SH-SY5Y (cell line): ENCODE measurements around the gene LRRC17.

ENCODE experiments used
- GATA2 ChIP-seq: IDR thresholded peaks from 2 replicates; pipeline ENCODE4 v1.6.1; 2011; ENCODE audit warnings: mild to moderate bottlenecking, low read depth, low read length
- GATA3 ChIP-seq: IDR thresholded peaks from 2 replicates; pipeline ENCODE4 v1.6.1; 2011; ENCODE audit warnings: low read depth, mild to moderate bottlenecking, low read length, moderate library complexity

DNA sequence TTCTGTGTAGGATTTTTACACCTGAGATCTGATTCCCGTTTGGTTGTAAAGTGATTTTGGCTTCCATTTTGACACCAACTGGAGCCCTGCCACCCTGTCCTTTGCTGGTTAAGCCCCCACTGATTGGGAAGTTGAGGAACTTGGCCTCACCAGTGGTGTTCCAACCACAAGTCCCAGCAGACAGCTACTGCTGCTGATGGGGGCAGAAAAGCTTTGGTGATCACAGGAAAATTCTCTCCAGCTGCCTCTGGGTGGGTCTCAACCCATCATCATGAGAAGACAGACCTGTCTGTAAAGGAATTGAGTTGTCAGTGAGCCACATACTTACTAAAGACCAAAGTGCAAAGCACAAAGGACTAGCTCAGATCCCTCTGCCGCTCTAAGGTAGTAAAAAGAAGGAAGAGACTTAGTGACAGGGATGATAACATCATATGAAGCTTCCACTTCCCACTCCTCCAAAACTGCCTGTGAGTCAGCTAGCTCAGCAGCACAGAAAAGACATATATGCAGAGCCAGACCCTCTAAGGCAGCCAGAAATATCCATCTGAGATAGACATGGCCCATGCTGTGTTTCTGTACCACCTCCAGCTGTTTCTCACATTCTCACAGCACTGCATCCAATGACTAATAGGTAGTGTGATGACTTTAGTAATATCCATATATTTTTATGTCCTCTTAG lies 22.4 kb upstream of the LRRC17 start:
- TF ChIP-seq GATA2: no peak
- no peak for TF ChIP-seq GATA3
